Left renal pelvis (tissue), 4 donors: ENCODE results near the gene RAB44. TPM values are rescaled to one million over a fixed set of nuclear protein-coding genes. Genes with fewer than 3 reads are reported as not detected.

Experiments
- DNase-seq, 4 donors: peaks; one replicate each; pipeline ENCODE4 v3.0.0-alpha.2; 2013; ENCODE audit warnings: low read depth in 4 of 4, low spot score in 3 of 4
- polyA plus RNA-seq, 4 donors: library from polyadenylated mRNA; unstranded; fragments of 120-200 nt; gene quantifications; one replicate each; pipeline ENCODE4 v1.2.1, GENCODE V29; 2013; ENCODE audit not compliant: insufficient read length in 4 of 4

RAB44 gene
- polyA plus RNA-seq, 4 donors, result 0.04 to 0.09 (median 0.08) TPM; not detected in 1

GRCh38 chr6:36685926-36686667 lies 11.5 kb upstream of the RAB44 start:
- DNase-seq, result no peak

GRCh38 chr6:36686668-36687513 lies 10.7 kb upstream of the RAB44 start:
- DNase-seq, result no peak

GRCh38 chr6:36688063-36688738 lies 9.4 kb upstream of the RAB44 start:
- no peak for DNase-seq

- DNase-seq, result no peak
These were observed 8.9 kb upstream of the RAB44 start for GRCh38 chr6:36688739-36689075.

GRCh38 chr6:36691011-36691410 lies 6.6 kb upstream of the RAB44 start:
- no peak for DNase-seq

- no peak for DNase-seq
These were observed 6.0 kb upstream of the RAB44 start for GRCh38 chr6:36691612-36692011.

- DNase-seq, result no peak
These were observed 5.4 kb upstream of the RAB44 start for GRCh38 chr6:36692220-36692619.

- no peak for DNase-seq
These were observed 4.5 kb upstream of the RAB44 start for GRCh38 chr6:36692861-36693702.

GRCh38 chr6:36694616-36695015 lies 3.0 kb upstream of the RAB44 start:
- no peak for DNase-seq

GRCh38 chr6:36695414-36695813 lies 2.2 kb upstream of the RAB44 start:
- DNase-seq, result no peak

GRCh38 chr6:36698196-36698595 lies 570 bp downstream of the RAB44 start:
- no peak for DNase-seq

- DNase-seq, result no peak
These were observed 1.2 kb downstream of the RAB44 start for GRCh38 chr6:36698871-36699271.

GRCh38 chr6:36699348-36699747 lies 1.7 kb downstream of the RAB44 start:
- DNase-seq, result no peak

- DNase-seq, result no peak
These were observed 2.6 kb downstream of the RAB44 start for GRCh38 chr6:36700071-36700812.

- DNase-seq, result no peak
These were observed 3.2 kb downstream of the RAB44 start for GRCh38 chr6:36700831-36701230.

- DNase-seq, result no peak
These were observed 3.9 kb downstream of the RAB44 start for GRCh38 chr6:36701401-36701991.

- DNase-seq, result no peak
These were observed 5.0 kb downstream of the RAB44 start for GRCh38 chr6:36702656-36703055.

GRCh38 chr6:36703081-36703606 lies 5.5 kb downstream of the RAB44 start:
- DNase-seq, result no peak

GRCh38 chr6:36703982-36704381 lies 6.4 kb downstream of the RAB44 start:
- DNase-seq, result no peak
